HepG2 (cell line): Measurements from ENCODE around the gene SGPL1. TPM values are rescaled to one million over a fixed set of nuclear protein-coding genes. Genes with fewer than 3 reads are reported as not detected.

ENCODE experiments used
- ATAC-seq: fragments of 200-7000 bp; cut with Tn5 transposase; 3 replicates; pipeline ENCODE4 v1.9.1; 2020; ENCODE audit warnings: mild to moderate bottlenecking, moderate library complexity
- BruUV-seq: library from RNA; stranded (reverse); fragments of 400-500 nt; replicated peaks from 2 replicates; lab custom pipeline; 2021; lab: Mats Ljungman, UMichigan
- CTCF ChIA-PET: fragments of 300-600 bp; formaldehyde crosslinking; extraction: SDS; loops from one replicate; lab custom pipeline; 2021; ENCODE audit warnings: low total read pairs, inconsistent platforms, low intra/inter-chr PET ratio; lab: Yijun Ruan, JAX
- POLR2A ChIA-PET: fragments of 350-600 bp; sonication (Branson Sonifier 250); formaldehyde crosslinking; loops from one replicate; lab custom pipeline; 2020; ENCODE audit warnings: antibody characterized with exemption, inconsistent platforms; lab: Yijun Ruan, JAX
- DNase-seq: peaks from one replicate; pipeline ENCODE4 v3.0.0-alpha.2; 2015; ENCODE audit warnings: low spot score
- FAIRE-seq: peaks from 3 replicates; lab custom pipeline; 2011; peaks lifted over from hg19 to GRCh38; lab: Jason Lieb, UNC
- H2AFZ ChIP-seq: one replicate; pipeline ENCODE4 v1.6.1; 2011; ENCODE audit warnings: low read length, inconsistent platforms
- H3K27ac ChIP-seq: fragments of 300-600 bp; 3 replicates; pipeline ENCODE4 v1.8.0; 2011; ENCODE audit warnings: mixed run types, mild to moderate bottlenecking, mixed read lengths, low read length, inconsistent platforms; ENCODE audit not compliant: insufficient read depth; ENCODE audit errors: extremely low read length
- H3K27me3 ChIP-seq, 2 experiments: fragments of 200-600 bp in 1 of 2; 2 replicates in 1 of 2; 3 replicates in 1 of 2; pipeline versions ENCODE4 v1.6.0 to v1.8.0; 2011; ENCODE audit warnings: low read length in 2 of 2, mild to moderate bottlenecking in 2 of 2, moderate library complexity in 2 of 2, inconsistent platforms in 1 of 2; ENCODE audit not compliant: insufficient read depth in 2 of 2, control insufficient read depth in 1 of 2
- H3K36me3 ChIP-seq, 2 experiments: fragments of 200-600 bp in 1 of 2; replicated peaks in 1 of 2; 2 replicates in 1 of 2; 3 replicates in 1 of 2; pipeline versions ENCODE4 v1.5.1 to v1.8.0; 2011; ENCODE audit warnings: low read length in 2 of 2, inconsistent platforms in 1 of 2; ENCODE audit not compliant: insufficient read depth in 2 of 2, control insufficient read depth in 1 of 2
- H3K4me1 ChIP-seq: 2 replicates; pipeline ENCODE4 v1.5.1; 2012; ENCODE audit warnings: low read length, inconsistent platforms; ENCODE audit not compliant: insufficient read depth
- H3K4me2 ChIP-seq: 2 replicates; pipeline ENCODE4 v1.6.0; 2011; ENCODE audit warnings: low read depth, low read length, inconsistent platforms
- H3K4me3 ChIP-seq, 3 experiments: fragments of 200-600 bp in 1 of 3; sonication (generic), shearing (Covaris generic) in 1 of 3; replicated peaks in 1 of 3; 2 replicates each; pipeline ENCODE4 v1.5.1; 2011 to 2016; ENCODE audit warnings: low read length in 3 of 3, inconsistent platforms in 2 of 3, low read depth in 2 of 3, mild to moderate bottlenecking in 2 of 3, control low read depth in 1 of 3, mixed read lengths in 1 of 3; ENCODE audit not compliant: insufficient read depth in 1 of 3
- H3K79me2 ChIP-seq: one replicate; pipeline ENCODE4 v1.6.1; 2011; ENCODE audit warnings: low read length, inconsistent platforms; ENCODE audit not compliant: insufficient read depth
- H3K9ac ChIP-seq: 2 replicates; pipeline ENCODE4 v1.6.0; 2011; ENCODE audit warnings: mild to moderate bottlenecking, low read depth, low read length, inconsistent platforms; ENCODE audit not compliant: insufficient read depth
- H3K9me3 ChIP-seq: 2 replicates; pipeline ENCODE4 v1.5.1; 2012; ENCODE audit warnings: mild to moderate bottlenecking, low read length
- H4K20me1 ChIP-seq: 2 replicates; pipeline ENCODE4 v1.6.0; 2011; ENCODE audit warnings: inconsistent platforms, mild to moderate bottlenecking, low read length, moderate library complexity; ENCODE audit not compliant: insufficient read depth
- AGO1 ChIP-seq: fragments of 200-400 bp; formaldehyde crosslinking; IDR thresholded peaks from 2 replicates; pipeline ENCODE4 v1.6.1; 2017; ENCODE audit warnings: mild to moderate bottlenecking, low read depth, low read length, moderate library complexity; ENCODE audit not compliant: poor library complexity, severe bottlenecking
- AKNA ChIP-seq: sonication (generic); formaldehyde crosslinking; IDR thresholded peaks from 2 replicates; pipeline ENCODE4 v1.4.0; 2020; ENCODE audit warnings: missing genetic modification reagents, borderline replicate concordance
- ARID5B ChIP-seq: IDR thresholded peaks from 2 replicates; pipeline ENCODE4 v1.4.0; 2020; ENCODE audit warnings: mild to moderate bottlenecking, missing genetic modification reagents
- ARNT ChIP-seq: fragments of 450-650 bp; IDR thresholded peaks from 2 replicates; pipeline ENCODE4 v1.6.1; 2017
- CEBPG ChIP-seq: IDR thresholded peaks from 2 replicates; pipeline ENCODE4 v1.6.1; 2016
- EHMT2 ChIP-seq: fragments of 200-600 bp; sonication (generic); IDR thresholded peaks from 2 replicates; pipeline ENCODE4 v1.7.0; 2017; ENCODE audit warnings: antibody characterized with exemption, low read depth, low read length, borderline replicate concordance
- HNRNPK ChIP-seq: fragments of 200-400 bp; formaldehyde crosslinking; IDR thresholded peaks from 2 replicates; pipeline ENCODE4 v1.6.1; 2018; ENCODE audit warnings: low read length, low read depth, moderate library complexity, mild to moderate bottlenecking; ENCODE audit not compliant: poor library complexity, severe bottlenecking
- POLR2A ChIP-seq, 2 experiments: IDR thresholded peaks; 2 replicates each; pipeline ENCODE4 v1.6.1; 2011; ENCODE audit warnings: low read depth in 2 of 2, low read length in 2 of 2, mild to moderate bottlenecking in 1 of 2, moderate library complexity in 1 of 2; ENCODE audit not compliant: insufficient read depth in 1 of 2
- SNAI1 ChIP-seq: sonication (generic); formaldehyde crosslinking; IDR thresholded peaks from 2 replicates; pipeline ENCODE4 v1.5.0; 2020; ENCODE audit warnings: mild to moderate bottlenecking, missing genetic modification reagents, borderline replicate concordance
- STAT6 ChIP-seq: sonication (generic); formaldehyde crosslinking; IDR thresholded peaks from 2 replicates; pipeline ENCODE4 v1.4.0; 2020; ENCODE audit warnings: missing genetic modification reagents, mild to moderate bottlenecking, borderline replicate concordance
- ZNF605 ChIP-seq: sonication (generic); formaldehyde crosslinking; IDR thresholded peaks from 2 replicates; pipeline ENCODE4 v1.8.0; 2022; ENCODE audit warnings: mild to moderate bottlenecking, missing genetic modification reagents
- ZNF747 ChIP-seq: sonication (generic); formaldehyde crosslinking; IDR thresholded peaks from 2 replicates; pipeline ENCODE4 v1.8.1; 2023; ENCODE audit warnings: missing genetic modification reagents, mild to moderate bottlenecking, borderline replicate concordance
- WGBS: methylation state at CpG from one replicate; pipeline ENCODE4 v1.1.6; 2017; ENCODE audit warnings: low lambda C conversion rate; 5-methylcytosine and 5-hydroxymethylcytosine counted together
- in situ Hi-C: cut with HindIII; loops from 2 replicates; pipeline ENCODE4 v1.10.0; 2017; ENCODE audit warnings: low pct_unique_long_range_greater_than_20kb; ENCODE audit not compliant: extremely low pct_ligation_motif_present
- intact Hi-C: fragments of 100-400 bp; cut with micrococcal nuclease; formaldehyde crosslinking; loops from one replicate; pipeline ENCODE4 v1.10.0; 2022; ENCODE audit not compliant: unreplicated experiment
- polyA plus RNA-seq, 8 experiments: library from polyadenylated mRNA; depleted of rRNA in 3 of 8; stranded (reverse) in 7 of 8; unstranded in 1 of 8; fragments of >200 nt; fragmentation: Illumina TruSeq in 4 of 8; extraction: Trizol in 4 of 8; gene quantifications; 2 replicates each; pipeline versions ENCODE4 v1.2.1 to v1.2.3, GENCODE V29; 2011 to 2016; ENCODE audit warnings: low read depth in 4 of 8, missing spikeins in 1 of 8, mixed read lengths in 1 of 8; ENCODE audit not compliant: insufficient read depth in 1 of 8
- total RNA-seq, 5 experiments: library from RNA; depleted of rRNA; stranded (reverse); fragments of >200 nt; fragmentation: Illumina TruSeq; extraction: Trizol; gene quantifications; 2 replicates each; pipeline ENCODE4 v1.2.3, GENCODE V29; 2016; ENCODE audit warnings: low read depth in 1 of 5

Gene SGPL1
- total and polyA plus RNA-seq, 2 of the 13 experiments (the other 11 are each of a cell fraction or from before 2014, with no cell fraction given): 17.6 to 25.0 TPM

GRCh38 chr10:70911386-70911785 is 95.6 kb downstream of the SGPL1 start:
- no peak for FAIRE-seq
- WGBS: 8% methylated on average over 4 of the region's 4 CpGs
- Histone ChIP-seq H3K4me1 (no peaks in the 10 kb centered on the region), H3K4me3 (no peak overlapping the region), H3K9ac (no peak overlapping the region), H3K79me2 (no peaks in the 10 kb centered on the region), H2AFZ (no peak overlapping the region), H3K27me3 (peaks cover 7 to 59% of the 10 kb centered on the region in 2 experiments; a peak in 4 of 5 replicates), H3K4me2 (no peak overlapping the region), H3K36me3 (no peaks in the 10 kb centered on the region), H3K9me3 (no peaks in the 10 kb centered on the region), H4K20me1 (no peaks in the 10 kb centered on the region), H3K27ac (no peak overlapping the region)
- ATAC-seq: no peak
- in situ Hi-C loops: no loop called here
- ChIA-PET POLR2A (no interaction called here), CTCF (no interaction called here)
- no TSS peak for BruUV-seq
- intact Hi-C loops: no loop called here
- no peak for DNase-seq
- no peak for TF ChIP-seq EHMT2
- TF ChIP-seq ARID5B (CRISPR knock-in tag): no peak
- no peak for TF ChIP-seq SNAI1 (CRISPR knock-in tag)
- no peak for TF ChIP-seq STAT6 (CRISPR knock-in tag)
- no peak for TF ChIP-seq AGO1
- no peak for TF ChIP-seq HNRNPK
- no peak for TF ChIP-seq ARNT
- no peak for TF ChIP-seq CEBPG (CRISPR knock-in tag)
- TF ChIP-seq AKNA (CRISPR knock-in tag): no peak
- no peak for TF ChIP-seq POLR2A (IDR thresholded peaks at IDR 0.05; ENCODE audit: insufficient read depth in 1 of 2, low read depth in 2 of 2, low read length in 2 of 2)
- no peak for TF ChIP-seq ZNF747 (CRISPR knock-in tag)
- no peak for TF ChIP-seq ZNF605 (CRISPR knock-in tag)
